HG02981 (cell line): ENCODE results near the gene AAK1.
"Not testable (repeated sequence)": the region's sequence is repeated elsewhere in the genome, so short reads cannot be mapped to it uniquely, and the experiment has no call there.

Source experiments
- ATAC-seq: cut with Tn5 transposase; IDR thresholded peaks from one replicate; pipeline ENCODE4 v1.9.1; 2021; ENCODE audit warnings: mild to moderate bottlenecking, moderate library complexity; ENCODE audit not compliant: unreplicated experiment

AAK1 gene

DNA sequence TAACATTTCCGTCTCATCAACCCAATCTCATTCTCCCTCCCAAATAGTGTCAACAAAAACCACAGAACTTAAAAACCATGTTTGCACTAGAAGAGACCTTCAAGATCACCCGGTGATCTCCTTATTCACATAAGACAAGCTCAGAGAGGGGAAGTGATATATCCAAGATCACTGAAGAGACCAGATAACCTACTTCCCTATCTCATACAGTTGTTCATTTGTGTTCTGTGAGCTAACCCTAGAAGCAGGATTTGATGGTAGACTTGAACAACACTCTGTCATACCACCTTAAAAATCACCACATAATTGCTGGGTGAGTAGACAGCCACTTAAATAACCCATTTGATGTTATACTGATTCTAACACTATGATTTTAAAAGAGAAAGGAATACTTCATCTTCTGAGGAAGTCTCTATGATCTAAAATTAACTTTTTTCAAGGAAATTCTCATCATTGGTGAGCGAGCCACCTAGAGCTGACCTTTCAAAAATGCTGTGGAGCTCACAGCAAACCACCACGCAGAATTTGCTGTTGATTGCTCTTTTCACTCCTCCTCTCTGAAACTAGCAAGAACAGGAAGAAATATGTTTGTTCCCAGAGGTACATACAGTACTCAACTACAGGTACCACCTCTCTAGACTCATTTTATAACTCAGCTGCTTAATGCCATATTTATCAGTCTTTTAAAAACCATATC is 15.1 kb downstream of the AAK1 start:
- ATAC-seq = no peak

DNA sequence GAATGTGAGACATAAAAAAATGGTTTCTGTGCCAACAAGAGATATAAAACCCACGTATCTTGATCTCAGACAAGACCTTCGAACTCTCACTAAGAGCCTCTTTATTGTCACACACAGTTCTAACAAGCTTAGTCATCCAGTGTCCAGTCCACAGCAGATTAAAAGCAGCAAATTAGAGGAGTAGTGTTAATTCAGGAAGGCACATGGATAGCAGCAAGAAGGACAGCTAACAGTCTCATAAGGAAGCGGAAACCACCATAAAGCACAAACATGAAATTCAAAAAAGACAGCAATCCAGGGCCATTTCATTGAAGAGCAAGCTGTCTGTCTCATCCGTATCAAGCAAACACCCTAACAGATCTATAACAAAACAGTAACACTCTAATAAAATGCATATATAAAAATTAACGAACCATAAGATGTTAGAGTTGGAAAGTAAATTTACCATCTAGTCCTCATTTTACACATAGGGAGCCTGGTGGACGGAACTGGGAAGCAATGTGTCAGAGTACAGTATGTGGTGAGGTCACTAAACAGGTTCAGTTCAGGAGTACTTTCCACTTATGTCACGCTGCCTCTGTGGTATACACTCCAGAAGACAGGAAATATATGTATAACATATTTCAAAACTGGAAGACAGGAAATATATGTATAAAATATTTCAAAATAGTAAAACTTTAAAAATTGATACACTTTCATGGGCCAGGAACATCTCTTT is 18.3 kb downstream of the AAK1 start:
- ATAC-seq = no peak

DNA sequence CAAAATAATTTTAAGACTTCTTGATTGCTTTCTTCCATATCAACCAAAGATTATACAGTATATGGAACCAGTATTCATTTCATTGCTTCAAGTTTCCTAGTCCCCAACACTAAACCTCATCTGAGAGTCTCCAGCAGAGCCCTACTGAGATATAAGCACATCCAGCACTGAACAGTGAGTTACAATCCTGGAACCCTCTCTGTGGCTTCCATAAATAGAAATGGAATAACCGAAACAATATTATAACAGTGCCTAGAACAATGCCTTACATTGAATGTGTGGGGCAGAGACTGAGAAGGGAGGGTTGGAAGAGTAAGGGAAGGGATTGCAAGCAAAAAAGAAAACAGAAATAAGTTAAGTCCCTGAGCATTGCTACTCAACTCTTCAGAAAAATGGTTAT is 18.9 kb downstream of the AAK1 start:
- ATAC-seq = no peak

DNA sequence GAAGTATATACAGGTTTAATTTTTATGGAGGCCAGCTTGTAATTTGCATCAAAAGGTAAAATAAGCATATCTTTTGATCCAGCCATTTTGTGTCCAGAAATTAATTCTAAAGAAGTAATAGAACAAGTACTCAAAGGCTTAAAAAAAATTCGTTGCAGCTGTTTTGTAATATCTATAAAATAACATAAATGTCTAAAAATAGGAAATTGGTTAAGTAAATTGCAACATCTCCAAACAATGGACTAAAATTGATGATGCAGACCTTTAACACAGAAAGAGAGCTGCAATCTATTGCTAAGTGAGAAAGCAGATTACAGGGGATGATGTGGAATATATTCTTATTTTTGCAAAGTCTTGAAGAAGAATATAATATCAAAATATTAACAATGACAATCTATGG is 19.4 kb downstream of the AAK1 start:
- ATAC-seq = no peak

DNA sequence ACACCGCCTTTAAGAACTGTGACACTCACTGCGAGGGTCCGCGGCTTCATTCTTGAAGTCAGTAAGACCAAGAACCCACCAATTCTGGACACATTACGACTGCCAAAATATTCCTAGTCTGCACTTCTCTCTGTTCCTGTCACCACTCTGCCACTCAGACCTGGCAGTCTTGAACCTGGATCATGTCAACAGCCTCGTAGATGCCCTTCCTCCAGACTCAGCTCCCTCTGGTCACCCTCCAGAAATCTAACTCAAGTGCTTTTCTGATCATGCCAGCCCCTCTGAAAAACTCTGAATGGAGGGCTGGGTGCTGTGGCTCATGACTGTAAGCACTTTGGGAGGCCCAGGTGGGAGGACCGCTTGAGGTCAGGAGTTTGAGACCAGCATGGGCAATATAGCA is 20.3 kb downstream of the AAK1 start:
- no peak for ATAC-seq

DNA sequence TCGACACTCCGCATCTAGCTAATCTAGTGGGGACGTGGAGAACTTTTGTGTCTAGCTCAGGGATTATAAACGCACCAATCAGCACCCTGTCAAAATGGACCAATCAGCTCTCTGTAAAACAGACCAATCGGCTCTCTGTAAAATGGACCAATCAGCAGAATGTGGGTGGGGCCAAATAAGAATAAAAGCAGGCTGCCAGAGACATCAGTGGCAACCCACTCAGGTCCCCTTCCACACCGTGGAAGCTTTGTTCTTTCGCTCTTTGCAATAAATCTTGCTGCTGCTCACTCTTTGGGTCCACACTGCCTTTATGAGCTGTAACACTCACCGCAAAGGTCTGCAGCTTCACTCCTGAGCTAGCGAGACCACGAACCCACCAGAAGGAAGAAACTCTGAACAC is 20.7 kb downstream of the AAK1 start:
- ATAC-seq = not testable (repeated sequence)

DNA sequence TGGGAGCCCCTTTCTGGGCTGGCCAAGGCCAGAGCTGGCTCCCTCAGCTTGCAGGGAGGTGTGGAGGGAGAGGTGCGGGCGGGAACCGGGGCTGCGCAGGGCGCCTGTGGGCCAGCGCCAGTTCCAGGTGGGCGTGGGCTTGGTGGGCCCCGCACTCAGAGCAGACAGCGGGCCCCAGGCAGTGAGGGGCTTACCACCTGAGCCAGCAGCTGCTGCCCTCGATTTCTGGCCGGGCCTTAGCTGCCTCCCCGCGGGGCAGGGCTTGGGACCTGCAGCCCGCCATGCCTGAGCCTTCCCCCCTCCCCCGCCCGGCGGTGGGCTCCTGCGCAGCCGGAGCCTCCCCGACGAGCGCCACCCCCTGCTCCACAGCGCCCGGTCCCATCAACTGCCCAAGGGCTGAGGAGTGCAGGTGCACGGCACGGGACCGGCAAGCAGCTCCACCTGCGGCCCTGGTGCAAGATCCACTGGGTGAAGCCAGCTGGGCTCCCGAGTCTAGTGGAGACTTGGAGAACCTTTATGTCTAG is 21.5 kb downstream of the AAK1 start:
- ATAC-seq = not testable (repeated sequence)

DNA sequence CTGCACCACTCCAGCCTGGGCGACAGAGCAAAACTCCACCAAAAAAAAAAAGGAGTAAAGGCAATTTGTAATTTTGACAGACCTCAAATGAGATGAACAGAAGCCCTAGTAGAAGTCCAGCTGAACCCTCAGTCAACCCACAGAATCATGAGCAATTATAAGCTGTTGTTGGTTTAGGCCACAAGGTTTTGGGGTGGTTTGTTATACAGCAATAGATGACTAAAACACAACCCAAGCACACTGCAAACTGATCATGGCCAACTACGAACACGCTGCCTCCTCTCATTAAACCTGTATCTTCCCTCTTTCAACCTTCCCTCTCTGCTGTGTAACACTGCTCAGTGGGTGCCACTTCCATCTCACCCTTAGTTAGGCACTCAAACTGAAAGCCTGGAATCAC is 22.1 kb downstream of the AAK1 start:
- no peak for ATAC-seq

DNA sequence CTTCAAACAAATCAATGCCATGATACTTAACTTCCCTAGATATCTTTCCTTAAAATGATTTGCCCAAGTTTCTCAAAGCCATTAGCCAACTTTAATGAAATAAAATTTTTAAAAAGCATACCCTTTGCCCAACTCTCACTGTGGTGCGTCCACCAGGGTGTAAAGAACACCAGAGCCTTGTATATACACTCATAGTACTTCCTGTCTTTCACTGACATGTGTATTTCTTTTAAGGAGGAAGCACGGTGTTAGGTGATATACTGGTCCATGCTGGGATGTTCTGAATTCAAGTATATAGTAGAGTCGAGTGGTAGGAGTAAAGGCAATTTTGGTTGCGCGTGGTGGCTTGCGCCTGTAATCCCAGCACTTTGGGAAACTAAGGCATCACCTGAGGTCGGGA is 22.7 kb downstream of the AAK1 start:
- no peak for ATAC-seq

DNA sequence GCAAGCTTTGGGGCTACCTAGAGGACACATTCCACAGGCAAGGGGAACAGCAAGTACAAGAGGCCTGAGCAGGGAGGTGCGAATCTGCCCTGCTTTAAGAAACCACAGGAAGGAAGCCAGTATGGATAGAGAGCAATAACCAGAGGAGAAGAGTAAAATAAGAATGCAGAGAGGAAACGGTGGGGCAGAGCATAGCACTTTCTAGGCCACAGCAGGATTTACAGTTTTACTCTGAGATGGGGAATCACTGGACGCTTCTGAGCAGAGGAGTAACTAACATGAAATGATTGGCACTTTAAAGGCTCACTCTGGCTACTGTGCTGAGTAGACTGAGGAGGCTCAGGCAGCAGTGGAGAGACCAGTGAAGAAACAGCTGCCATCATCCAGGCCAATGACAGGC is 23.8 kb downstream of the AAK1 start:
- ATAC-seq = no peak

DNA sequence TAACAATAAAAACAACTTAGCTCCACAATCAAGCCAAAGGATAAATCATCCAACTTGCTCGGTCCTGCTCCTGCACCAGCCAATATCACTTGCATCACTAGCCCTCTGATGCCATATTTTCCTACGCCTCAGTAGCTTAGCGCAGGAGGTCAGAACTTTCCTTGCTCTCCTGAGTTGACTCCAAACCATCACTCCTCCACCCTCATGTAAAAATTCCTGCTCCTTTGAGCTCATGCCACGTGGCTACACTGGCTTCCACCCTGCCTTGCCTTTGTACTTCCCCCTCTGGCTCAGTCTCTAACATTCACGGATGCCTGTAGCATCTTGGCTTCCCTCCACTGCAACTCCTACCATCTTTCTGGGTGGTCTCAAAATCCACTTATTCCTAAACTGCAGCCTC is 25.2 kb downstream of the AAK1 start:
- no peak for ATAC-seq

DNA sequence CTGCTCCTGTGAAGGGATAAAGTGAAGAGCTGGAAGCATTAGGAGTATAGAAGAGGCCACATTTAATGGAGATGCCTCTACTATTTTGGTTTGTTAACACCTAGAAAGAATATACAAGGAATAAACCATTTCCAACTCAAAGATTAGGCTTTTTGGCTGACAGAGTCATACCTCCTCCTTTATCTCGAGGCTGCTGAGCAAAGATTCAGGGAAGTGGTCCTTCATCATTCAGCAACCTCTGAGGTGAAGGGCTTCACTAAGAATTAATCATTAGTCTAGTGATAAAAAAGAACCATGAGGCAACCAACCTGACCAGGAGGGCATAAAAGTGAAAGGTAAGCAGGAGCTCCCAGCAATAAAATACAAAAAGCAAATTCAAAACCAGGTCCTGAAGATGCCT is 25.8 kb downstream of the AAK1 start:
- ATAC-seq = no peak

DNA sequence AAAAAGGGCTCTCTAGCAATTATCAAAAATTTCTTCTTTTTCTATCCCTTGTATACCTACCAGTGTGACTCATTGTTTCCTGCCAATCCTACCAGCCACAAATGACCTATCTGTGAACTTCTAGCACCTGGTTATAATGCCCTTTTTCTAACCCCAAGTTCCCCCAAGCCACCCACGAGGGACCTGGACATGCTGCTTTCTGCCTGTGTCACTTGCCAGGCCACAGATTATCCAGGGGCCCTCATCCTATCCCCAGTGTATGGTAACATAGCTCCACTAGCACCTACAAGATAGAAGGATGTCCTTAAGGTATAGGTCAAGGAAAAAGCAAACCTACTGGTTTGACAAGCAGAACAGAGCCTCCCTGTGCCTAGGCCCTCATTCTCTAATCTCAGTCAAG is 26.8 kb downstream of the AAK1 start:
- ATAC-seq = peak; percentile 41

DNA sequence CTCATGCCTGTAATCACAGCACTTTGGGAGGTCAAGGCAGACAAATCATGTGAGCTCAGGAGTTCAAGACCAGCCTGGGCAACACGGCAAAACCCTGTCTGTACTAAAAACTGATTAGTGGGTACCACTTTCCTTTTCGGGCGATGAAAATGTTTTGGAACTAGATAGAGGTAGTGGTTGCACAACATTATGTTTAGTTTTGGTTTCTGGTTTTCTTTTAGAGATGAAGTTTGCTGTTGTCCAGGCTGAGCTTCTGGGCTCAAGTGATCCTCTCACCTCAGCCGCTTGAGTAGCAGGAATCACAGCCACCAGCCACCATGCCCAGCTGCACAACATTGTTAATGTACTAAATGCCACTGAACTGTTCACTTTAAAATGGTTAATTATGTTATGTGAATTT is 27.6 kb downstream of the AAK1 start:
- ATAC-seq = no peak

DNA sequence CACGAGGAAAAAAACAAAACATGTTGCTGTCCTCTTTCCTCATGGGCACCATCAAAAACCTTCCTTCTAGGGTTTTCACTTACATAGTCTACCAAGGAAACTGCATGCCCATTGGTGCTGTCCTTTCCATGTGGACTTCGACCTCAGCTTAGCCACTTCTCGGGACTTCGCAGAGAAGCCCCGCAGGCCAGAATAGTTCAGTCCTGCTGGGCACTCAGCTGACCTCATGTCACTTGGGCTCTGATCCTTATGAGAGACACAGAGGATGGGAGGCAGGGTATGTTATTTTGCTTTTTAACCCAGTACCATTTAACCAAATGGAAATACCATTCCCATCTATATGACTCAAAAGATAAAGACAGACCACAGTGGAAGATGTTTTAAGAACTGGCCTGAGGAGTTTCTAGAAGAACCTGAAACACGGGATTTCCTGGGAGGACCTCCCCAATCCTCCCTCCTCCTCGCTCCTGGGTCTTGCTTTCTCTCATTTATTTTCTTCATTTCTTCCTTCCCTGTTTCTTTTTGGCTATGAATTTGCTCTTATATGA is 28.4 kb downstream of the AAK1 start:
- no peak for ATAC-seq

DNA sequence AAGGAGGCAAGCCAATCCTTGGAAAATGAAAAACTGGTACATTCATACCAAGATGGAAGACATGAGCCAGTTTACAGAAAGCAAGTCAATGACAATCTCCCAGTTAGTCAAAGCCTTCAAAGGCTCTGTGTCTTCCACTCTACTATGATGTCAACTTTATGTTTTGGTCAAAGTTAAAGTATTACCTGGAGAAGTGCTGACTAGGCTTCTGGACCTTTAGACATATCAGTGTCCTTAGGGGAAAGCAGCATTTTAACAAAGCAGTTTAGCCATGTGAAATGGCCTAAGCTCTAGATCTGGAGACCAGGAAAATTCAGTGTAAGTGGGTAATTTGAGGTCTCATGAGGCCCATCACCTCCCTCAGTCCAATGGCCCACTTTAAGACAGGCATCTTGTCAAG is 30.8 kb downstream of the AAK1 start:
- ATAC-seq = no peak

DNA sequence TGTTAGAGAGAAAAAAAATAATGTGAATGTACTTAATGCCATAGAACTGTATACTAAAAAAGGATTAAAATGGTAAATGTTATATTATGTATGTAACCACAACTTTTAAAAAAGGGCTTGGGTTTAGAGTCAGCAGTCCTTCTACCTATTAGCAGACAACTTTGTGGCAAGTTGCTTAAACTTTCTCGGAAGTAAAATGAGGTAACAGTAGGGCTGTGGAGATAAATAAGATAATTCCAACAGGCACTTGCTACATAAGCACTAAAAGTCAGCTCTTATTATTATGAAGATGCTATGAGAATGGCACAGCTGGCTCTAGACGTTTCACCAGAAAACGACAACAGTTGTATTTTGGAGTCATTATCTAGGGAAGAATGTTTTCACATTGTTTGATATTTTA is 31.3 kb downstream of the AAK1 start:
- no peak for ATAC-seq

DNA sequence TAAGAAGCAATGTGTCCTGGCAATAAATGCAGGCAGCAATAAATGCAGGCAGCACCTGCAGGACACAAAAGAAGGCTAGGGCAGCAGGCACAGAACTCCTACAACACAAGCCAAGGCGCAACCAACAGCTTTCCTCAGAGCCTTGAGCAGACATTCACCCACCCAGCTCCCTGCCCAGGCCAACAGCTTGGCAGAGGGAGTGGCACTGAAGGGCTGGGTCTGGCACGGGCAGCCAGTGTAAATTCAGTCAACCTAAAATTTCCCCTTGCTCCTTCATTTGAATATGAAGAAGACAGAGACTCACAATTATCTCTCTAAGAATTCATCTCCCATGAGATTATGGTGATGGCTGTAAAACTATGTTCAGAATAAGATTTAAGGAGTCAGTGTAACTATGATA is 35.4 kb downstream of the AAK1 start:
- no peak for ATAC-seq

DNA sequence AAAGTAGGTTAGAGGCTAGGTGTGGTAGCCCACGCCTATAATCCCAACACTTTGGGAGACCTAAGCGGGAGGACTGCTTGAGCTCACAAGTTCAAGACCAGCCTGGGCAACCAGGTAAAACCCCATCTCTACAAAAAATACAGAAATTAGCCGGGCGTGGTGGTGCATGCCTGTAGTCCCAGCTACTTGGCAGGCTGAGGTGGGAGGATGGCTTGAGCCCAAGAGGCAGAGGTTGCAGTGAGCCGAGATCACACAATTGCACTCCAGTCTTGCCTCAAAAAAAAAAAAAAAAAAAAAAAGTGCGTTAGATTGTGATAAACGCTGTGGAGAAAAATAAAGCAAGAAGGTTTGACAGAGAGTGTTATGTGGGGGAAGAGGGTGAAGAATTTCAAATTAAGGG is 36.8 kb downstream of the AAK1 start:
- not testable (repeated sequence) for ATAC-seq

DNA sequence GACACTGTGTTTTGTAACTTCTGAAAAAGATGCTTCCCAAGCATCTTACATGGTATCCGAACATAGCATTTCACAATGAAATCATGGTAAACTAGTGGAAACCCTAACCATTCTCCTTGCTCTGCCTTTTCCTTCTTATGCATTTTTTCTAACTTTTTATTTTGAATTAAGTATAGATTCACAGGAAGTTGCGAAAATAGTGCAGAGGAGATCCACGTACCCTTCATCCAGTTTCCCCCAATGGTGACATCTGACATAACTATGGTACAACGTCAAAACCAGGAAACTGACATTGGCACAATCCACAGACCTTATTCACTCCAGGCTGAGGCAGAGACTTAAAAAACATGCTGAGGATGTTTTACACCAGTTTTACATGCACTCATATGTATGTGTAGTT is 38.3 kb downstream of the AAK1 start:
- ATAC-seq = no peak

DNA sequence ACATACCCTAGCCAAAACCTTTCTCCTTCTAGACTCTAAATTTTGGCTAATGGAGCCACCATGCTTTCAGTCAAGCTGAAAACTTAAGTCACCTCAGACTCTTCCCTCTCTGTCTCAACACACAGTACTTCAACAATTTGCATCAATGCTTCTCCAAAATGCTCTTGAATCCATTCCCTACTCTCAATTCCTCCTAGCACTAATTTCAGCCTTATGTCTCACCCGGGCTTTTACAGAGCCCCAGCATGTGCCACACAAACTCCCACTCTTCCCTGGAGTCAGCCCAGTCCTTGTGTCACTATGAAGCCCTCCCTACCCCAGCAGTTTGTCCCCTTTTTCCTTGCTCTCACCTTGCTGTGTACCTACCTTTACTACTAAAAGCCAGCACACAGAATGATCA is 38.7 kb downstream of the AAK1 start:
- ATAC-seq = no peak

DNA sequence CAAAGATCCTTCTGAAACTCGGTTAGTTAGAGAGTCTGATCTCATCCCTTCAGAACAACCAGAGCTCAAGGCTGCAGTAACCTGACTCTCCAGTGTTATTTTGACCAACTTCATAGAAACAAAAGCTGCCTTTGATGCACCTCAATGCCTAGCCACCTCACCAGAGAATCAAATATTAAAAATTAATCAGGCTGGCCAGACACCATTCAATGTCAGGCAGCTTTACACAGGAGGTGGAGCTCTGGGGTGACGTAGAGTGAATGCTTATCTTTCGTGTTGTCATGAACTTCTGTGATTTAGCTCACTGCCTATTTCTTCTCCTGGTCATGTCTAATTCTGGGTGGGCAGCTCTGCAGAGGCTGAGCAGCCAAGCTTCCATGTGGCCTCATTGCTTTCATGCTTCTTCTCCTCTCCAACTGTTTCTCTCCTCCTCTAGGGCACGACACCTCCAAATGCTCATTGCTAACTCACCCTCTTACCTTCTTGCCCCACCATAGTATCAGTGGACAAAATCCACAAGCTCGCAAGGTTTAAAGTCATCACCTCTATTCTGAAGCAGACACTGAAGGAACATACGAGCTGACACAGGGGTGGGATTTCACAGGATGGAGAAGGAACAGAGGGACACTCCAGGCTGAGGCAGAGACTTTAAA is 39.4 kb downstream of the AAK1 start:
- ATAC-seq = no peak
